GM18517 (cell line): Measurements from ENCODE around the gene OR2A14.
"Not testable (repeated sequence)": the region's sequence is repeated elsewhere in the genome, so short reads cannot be mapped to it uniquely, and the experiment has no call there.

ENCODE experiments used
- ATAC-seq: cut with Tn5 transposase; IDR thresholded peaks from one replicate; pipeline ENCODE4 v1.9.1; 2021; ENCODE audit warnings: mild to moderate bottlenecking, moderate library complexity; ENCODE audit not compliant: unreplicated experiment

Gene OR2A14

DNA sequence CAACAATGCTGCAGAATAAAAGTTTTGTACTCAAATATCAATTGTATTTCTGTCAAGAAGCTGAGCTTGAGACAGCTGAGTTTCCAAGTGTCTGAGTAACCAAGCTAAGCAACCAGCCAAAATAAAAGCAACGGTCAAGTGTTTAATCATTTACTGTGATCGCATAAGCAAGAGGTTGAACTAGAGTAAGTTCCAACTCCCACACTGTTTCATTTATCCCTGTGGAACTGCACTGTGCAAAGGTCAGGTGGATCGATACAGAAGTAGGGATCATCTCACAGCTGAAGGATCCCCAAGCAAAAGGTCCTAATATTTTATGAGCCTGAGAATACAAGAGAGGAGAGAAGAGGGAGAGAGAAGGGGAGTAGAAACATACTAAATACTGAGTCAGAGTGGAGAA lies 21.4 kb downstream of the OR2A14 start:
- ATAC-seq, result no peak

DNA sequence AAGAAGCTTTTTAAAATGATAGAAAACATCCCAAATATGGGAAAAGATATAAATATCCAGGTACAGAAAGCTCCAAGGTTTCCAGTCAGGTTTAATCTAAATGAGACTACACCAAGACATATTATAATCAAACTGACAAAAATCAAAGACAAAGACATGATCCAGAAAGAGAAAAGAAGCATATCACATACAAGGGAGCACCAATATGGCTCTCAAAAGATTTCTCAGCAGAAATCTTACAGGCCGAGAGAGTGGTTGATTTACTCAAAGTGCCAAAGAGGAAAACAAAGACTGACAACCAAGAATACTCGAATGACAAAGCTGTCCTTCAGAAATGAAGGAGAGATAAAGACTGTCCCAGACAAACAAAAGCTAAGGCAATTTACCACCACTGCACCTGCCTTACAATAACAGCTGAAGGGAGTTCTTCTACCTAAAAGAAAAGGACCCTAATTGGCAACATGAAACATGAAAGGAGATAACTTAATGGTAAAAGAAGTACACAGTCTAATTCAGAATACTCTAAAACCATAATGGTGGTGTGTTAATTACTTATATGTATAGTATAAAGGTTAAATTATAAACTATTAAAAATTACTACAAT lies 25.4 kb downstream of the OR2A14 start:
- no peak for ATAC-seq

DNA sequence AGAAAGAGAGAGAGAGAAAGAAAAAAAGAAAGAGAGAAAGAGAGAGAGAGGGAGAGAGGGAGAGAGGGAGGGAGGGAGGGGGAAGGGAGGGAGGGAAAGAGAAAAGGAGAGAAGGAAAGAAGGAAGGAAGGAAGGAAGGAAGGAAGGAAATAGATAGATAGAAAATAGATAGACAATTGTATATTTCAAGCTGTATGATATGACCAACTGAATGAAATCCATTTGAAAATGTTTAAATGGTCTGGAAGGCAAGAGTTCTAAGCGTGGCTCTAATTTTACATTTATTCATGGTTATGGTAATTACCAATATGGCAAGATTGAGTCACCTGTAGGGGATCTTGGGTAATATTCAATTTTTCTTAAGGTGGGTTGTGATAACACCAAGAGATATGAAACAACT lies 35.9 kb downstream of the OR2A14 start:
- ATAC-seq, result no peak

GRCh38 chr7:144164784-144165183 lies 41.8 kb downstream of the OR2A14 start:
- ATAC-seq, result no peak

DNA sequence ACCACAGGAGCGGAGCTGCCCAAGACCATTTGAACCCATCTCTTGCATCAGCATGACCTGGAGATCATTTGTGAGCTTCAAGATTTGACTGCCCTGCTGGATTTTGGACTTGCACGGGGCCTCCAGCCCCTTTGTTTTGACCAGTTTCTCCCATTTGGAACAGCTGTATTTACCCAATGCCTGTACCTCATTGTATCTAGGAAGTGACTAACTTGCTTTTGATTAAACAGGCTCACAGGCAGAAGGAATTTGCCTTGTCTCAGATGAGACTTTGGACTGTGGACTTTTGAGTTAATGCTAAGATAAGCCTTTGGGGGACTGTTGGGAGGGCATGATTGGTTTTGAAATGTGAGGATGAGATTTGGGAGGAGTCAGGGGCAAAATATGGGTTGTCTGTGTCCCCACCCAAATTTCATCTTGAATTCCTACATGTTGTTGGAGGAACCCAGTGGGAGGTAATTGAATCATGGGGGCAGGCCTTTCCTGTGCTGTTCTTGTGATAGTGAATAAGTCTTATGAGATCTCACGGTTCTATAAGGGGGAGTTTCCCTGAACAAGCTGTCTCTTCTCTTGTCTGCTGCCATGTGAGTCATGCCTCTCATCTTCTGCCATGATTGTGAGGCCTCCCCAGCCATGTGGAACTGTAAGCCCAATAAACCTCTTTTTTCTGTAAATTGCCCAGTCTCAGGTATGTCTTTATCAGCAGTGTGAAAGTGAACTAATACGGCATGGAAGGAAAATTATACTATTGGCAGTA lies 48.8 kb downstream of the OR2A14 start:
- ATAC-seq, result not testable (repeated sequence)

- no peak for ATAC-seq
Measured at GRCh38 chr7:144174613-144175012, 51.6 kb downstream of the OR2A14 start.

GRCh38 chr7:144178380-144179164 lies 55.6 kb downstream of the OR2A14 start:
- peak; percentile 99 for ATAC-seq

GRCh38 chr7:144179165-144179479 lies 56.1 kb downstream of the OR2A14 start:
- ATAC-seq, result not testable (repeated sequence)
